Measurements from ENCODE around the gene NALCN. TPM values are rescaled to one million over a fixed set of nuclear protein-coding genes. Genes with fewer than 3 reads are reported as not detected.

Gene NALCN
- total and polyA plus RNA-seq, 8 donors: 0.51 to 5.1 (median 2.0) TPM

- Histone ChIP-seq H3K9me3 (no peaks in the 10 kb centered on the region), H3K27ac (no peak overlapping the region), H3K4me3 (no peak overlapping the region), H3K36me3 (no peaks in the 10 kb centered on the region), H3K4me1 (no peaks in the 10 kb centered on the region), H3K27me3 (no peaks in the 10 kb centered on the region)
- DNase-seq: no peak
- intact Hi-C loops (cut with DNase I): no loop called here
- no peak for FAIRE-seq
- ATAC-seq: no peak
- WGBS, 2 donors: 40 to 55% methylated on average over 2 of the region's 2 CpGs
- no peak for TF ChIP-seq CTCF (IDR thresholded peaks at IDR 0.05)
Measured at GRCh38 chr13:101398191-101398590, 18.1 kb downstream of the NALCN start.

GRCh38 chr13:101397742-101398141 lies 18.6 kb downstream of the NALCN start:
- DNase-seq: no peak
- WGBS, 2 donors: 60 to 64% methylated on average over 2 of the region's 2 CpGs
- FAIRE-seq: no peak
- Histone ChIP-seq H3K9me3 (no peaks in the 10 kb centered on the region), H3K4me1 (no peaks in the 10 kb centered on the region), H3K27ac (no peak overlapping the region), H3K27me3 (no peaks in the 10 kb centered on the region), H3K4me3 (no peak overlapping the region), H3K36me3 (no peaks in the 10 kb centered on the region)
- no peak for TF ChIP-seq CTCF (IDR thresholded peaks at IDR 0.05)
- peak in 1 of 4 donors; percentile 31 for ATAC-seq
- intact Hi-C loops (cut with DNase I): no loop called here

- Histone ChIP-seq H3K4me3 (no peak overlapping the region), H3K27ac (no peak overlapping the region), H3K36me3 (no peaks in the 10 kb centered on the region), H3K27me3 (no peaks in the 10 kb centered on the region), H3K9me3 (no peaks in the 10 kb centered on the region), H3K4me1 (no peaks in the 10 kb centered on the region)
- intact Hi-C loops (cut with DNase I): no loop called here
- peak in 1 of 4 donors; percentile 16 for ATAC-seq
- no peak for FAIRE-seq
- TF ChIP-seq CTCF (IDR thresholded peaks at IDR 0.05): no peak
- DNase-seq: no peak
- WGBS, 2 donors: 54 to 62% methylated on average over 2 of the region's 2 CpGs
Measured at GRCh38 chr13:101394605-101395004, 21.7 kb downstream of the NALCN start.

GRCh38 chr13:101393140-101393539 lies 23.2 kb downstream of the NALCN start:
- DNase-seq (peak in 4 of 6 donors; percentile 48 to 77 (median 65)), FAIRE-seq (no peak), ATAC-seq (peak; percentile 77 to 92 (median 90))
- H3K9me3 ChIP-seq: no peaks in the 10 kb centered on the region
- peak overlapping the region in 1 of 4 donors; percentile 10 for H3K27ac ChIP-seq
- TF ChIP-seq CTCF (IDR thresholded peaks at IDR 0.05): no peak
- intact Hi-C loops (cut with DNase I): no loop called here
- H3K4me1 ChIP-seq: no peaks in the 10 kb centered on the region
- WGBS, 2 donors: 31 to 38% methylated on average over 3 of the region's 3 CpGs
- H3K27me3 ChIP-seq: no peaks in the 10 kb centered on the region
- no peaks in the 10 kb centered on the region for H3K36me3 ChIP-seq
- H3K4me3 ChIP-seq: no peak overlapping the region

GRCh38 chr13:101390461-101390860 lies 25.8 kb downstream of the NALCN start:
- H3K9me3 ChIP-seq: no peaks in the 10 kb centered on the region
- no peak for ATAC-seq
- FAIRE-seq: no peak
- intact Hi-C loops (cut with DNase I): no loop called here
- H3K36me3 ChIP-seq: no peaks in the 10 kb centered on the region
- no peaks in the 10 kb centered on the region for H3K4me1 ChIP-seq
- 54 to 55% methylated on average over 5 of the region's 5 CpGs for WGBS, 2 donors
- no peak for DNase-seq
- no peak for TF ChIP-seq CTCF (IDR thresholded peaks at IDR 0.05)
- H3K27me3 ChIP-seq: no peaks in the 10 kb centered on the region
- no peak overlapping the region for H3K27ac ChIP-seq
- H3K4me3 ChIP-seq: no peak overlapping the region

All from pancreas (tissue), 10 donors.